Measurements from ENCODE around the gene HCFC2. TPM values are rescaled to one million over a fixed set of nuclear protein-coding genes. Genes with fewer than 3 reads are reported as not detected.

HCFC2 gene
- total and polyA plus RNA-seq, 9 of the 15 experiments (the other 6 are each of a cell fraction or from before 2014, with no cell fraction given), result 1.2 to 6.5 (median 3.8) TPM

DNA sequence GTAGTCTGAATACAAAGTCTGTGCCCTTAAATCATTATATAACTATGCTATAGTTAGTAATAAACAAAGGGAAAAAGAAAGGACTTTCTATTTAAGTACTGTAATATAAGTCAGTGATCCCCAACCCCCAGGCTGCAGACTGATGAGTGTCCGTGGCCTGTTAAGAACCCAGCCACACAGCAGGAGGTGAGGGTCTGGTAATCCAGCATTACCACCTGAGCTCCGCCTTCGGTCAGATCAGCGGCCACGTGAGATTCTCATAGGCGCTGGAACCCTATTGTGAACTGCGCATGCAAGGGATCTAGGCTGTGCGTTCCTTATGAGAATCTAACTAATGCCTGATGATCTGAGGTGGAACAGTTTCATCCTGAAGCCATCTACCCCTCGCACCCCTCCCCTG, 58.0 kb downstream of the HCFC2 start:
- H3K27me3 ChIP-seq (ENCODE audit: control insufficient read depth in 2 of 2, insufficient read depth in 2 of 2, low read length in 2 of 2), result no peaks in the 10 kb centered on the region
- no peak for FAIRE-seq
- ChIA-PET CTCF (ENCODE audit: low intra/inter-chr PET ratio) (no interaction called here), POLR2A (interaction anchor here (1.1 kb wide), 2 partner anchors 11 to 16 kb away, joined by 3 read pairs; partner anchors contain the start of gene NFYB)
- no TSS peak for BruUV-seq (replicated peaks)
- no peaks in the 10 kb centered on the region for H3K4me1 ChIP-seq (replicated peaks in 1 of 2; ENCODE audit: control insufficient read depth in 2 of 2, insufficient read depth in 2 of 2, low read length in 2 of 2)
- no peak for ATAC-seq
- 88% methylated on average over 9 of the region's 9 CpGs for WGBS (ENCODE audit: insufficient coverage, low coverage, missing lambda C conversion rate)
- no peak overlapping the region for H2AFZ ChIP-seq (ENCODE audit: low read depth, low read length)
- H4K20me1 ChIP-seq (replicated peaks; ENCODE audit: control insufficient read depth, insufficient read depth, low read length), result no peaks in the 10 kb centered on the region
- H3K79me2 ChIP-seq (ENCODE audit: control insufficient read depth, insufficient read depth, low read length), result no peaks in the 10 kb centered on the region
- H3K36me3 ChIP-seq (ENCODE audit: control insufficient read depth, insufficient read depth, low read length), result peaks cover 74% of the 10 kb centered on the region
- DNase-seq (ENCODE audit: extremely low read depth in 1 of 4, low spot score in 3 of 4), result no peak
- H3K9me1 ChIP-seq (ENCODE audit: control insufficient read depth, insufficient read depth, low read length), result no peaks in the 10 kb centered on the region
- intact Hi-C loops (cut with micrococcal nuclease), result no loop called here
- no peak overlapping the region for H3K4me3 ChIP-seq
- H3K9me3 ChIP-seq (replicated peaks; ENCODE audit: control insufficient read depth, insufficient read depth, low read depth, low read length), result no peaks in the 10 kb centered on the region
- H3K4me2 ChIP-seq (ENCODE audit: insufficient read depth, low read length), result no peak overlapping the region
- in situ Hi-C loops (cut with MboI), result no loop called here
- H3K9ac ChIP-seq (ENCODE audit: insufficient read depth in 1 of 2, low read depth in 2 of 2, low read length in 2 of 2), result peak overlapping the region in 1 of 2 experiments; percentile 50; a peak in 1 of 4 replicates
- TF ChIP-seq CEBPG (CRISPR knock-in tag; IDR thresholded peaks at IDR 0.05), result no peak
- no peak for TF ChIP-seq CEBPG (tag; conservative IDR thresholded peaks at IDR 0.05 in 1 of 2, IDR thresholded peaks at IDR 0.05 in 1 of 2)
- no peak for TF ChIP-seq ZFP30 (CRISPR knock-in tag; IDR thresholded peaks at IDR 0.05; ENCODE audit: borderline replicate concordance)
- TF ChIP-seq IRF2 (CRISPR knock-in tag; IDR thresholded peaks at IDR 0.05), result no peak
- TF ChIP-seq, protein P1, sequence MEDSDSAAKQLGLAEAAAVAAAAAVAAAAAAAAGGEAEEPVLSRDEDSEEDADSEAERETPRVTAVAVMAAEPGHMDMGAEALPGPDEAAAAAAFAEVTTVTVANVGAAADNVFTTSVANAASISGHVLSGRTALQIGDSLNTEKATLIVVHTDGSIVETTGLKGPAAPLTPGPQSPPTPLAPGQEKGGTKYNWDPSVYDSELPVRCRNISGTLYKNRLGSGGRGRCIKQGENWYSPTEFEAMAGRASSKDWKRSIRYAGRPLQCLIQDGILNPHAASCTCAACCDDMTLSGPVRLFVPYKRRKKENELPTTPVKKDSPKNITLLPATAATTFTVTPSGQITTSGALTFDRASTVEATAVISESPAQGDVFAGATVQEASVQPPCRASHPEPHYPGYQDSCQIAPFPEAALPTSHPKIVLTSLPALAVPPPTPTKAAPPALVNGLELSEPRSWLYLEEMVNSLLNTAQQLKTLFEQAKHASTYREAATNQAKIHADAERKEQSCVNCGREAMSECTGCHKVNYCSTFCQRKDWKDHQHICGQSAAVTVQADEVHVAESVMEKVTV (CRISPR knock-in tag; IDR thresholded peaks at IDR 0.05), result no peak
- TF ChIP-seq MYBL2 (IDR thresholded peaks at IDR 0.05; ENCODE audit: low read depth), result no peak
- no peak for TF ChIP-seq MYBL2 (CRISPR knock-in tag; IDR thresholded peaks at IDR 0.05; ENCODE audit: borderline replicate concordance)
- TF ChIP-seq, protein P2, sequence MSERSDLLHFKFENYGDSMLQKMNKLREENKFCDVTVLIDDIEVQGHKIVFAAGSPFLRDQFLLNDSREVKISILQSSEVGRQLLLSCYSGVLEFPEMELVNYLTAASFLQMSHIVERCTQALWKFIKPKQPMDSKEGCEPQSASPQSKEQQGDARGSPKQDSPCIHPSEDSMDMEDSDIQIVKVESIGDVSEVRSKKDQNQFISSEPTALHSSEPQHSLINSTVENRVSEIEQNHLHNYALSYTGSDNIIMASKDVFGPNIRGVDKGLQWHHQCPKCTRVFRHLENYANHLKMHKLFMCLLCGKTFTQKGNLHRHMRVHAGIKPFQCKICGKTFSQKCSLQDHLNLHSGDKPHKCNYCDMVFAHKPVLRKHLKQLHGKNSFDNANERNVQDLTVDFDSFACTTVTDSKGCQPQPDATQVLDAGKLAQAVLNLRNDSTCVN (CRISPR knock-in tag; IDR thresholded peaks at IDR 0.05), result no peak
- TF ChIP-seq POLR2AphosphoS5 (IDR thresholded peaks at IDR 0.05; ENCODE audit: control insufficient read depth, insufficient read depth, low read depth, low read length), result no peak
- no peak for TF ChIP-seq CREM (IDR thresholded peaks at IDR 0.05; ENCODE audit: low read depth)
- no peak for TF ChIP-seq MXI1 (IDR thresholded peaks at IDR 0.05; ENCODE audit: low read depth, low read length)
- no peak for TF ChIP-seq HNRNPUL1 (IDR thresholded peaks at IDR 0.05; ENCODE audit: low read length)
- TF ChIP-seq PCBP2 (IDR thresholded peaks at IDR 0.05; ENCODE audit: low read depth, low read length, poor library complexity, severe bottlenecking), result no peak
- TF ChIP-seq RFX5 (IDR thresholded peaks at IDR 0.05; ENCODE audit: low read depth, low read length), result no peak
- TF ChIP-seq SRSF3 (IDR thresholded peaks at IDR 0.05; ENCODE audit: insufficient read depth, low read length), result no peak
- TF ChIP-seq NCOR1 (IDR thresholded peaks at IDR 0.05), result no peak
- TF ChIP-seq POLR2A (conservative IDR thresholded peaks at IDR 0.05), result no peak
- TF ChIP-seq, protein P3, sequence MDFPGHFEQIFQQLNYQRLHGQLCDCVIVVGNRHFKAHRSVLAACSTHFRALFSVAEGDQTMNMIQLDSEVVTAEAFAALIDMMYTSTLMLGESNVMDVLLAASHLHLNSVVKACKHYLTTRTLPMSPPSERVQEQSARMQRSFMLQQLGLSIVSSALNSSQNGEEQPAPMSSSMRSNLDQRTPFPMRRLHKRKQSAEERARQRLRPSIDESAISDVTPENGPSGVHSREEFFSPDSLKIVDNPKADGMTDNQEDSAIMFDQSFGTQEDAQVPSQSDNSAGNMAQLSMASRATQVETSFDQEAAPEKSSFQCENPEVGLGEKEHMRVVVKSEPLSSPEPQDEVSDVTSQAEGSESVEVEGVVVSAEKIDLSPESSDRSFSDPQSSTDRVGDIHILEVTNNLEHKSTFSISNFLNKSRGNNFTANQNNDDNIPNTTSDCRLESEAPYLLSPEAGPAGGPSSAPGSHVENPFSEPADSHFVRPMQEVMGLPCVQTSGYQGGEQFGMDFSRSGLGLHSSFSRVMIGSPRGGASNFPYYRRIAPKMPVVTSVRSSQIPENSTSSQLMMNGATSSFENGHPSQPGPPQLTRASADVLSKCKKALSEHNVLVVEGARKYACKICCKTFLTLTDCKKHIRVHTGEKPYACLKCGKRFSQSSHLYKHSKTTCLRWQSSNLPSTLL (IDR thresholded peaks at IDR 0.05), result no peak
- no peak for TF ChIP-seq ARID2 (IDR thresholded peaks at IDR 0.05)
- TF ChIP-seq ZC3H8 (IDR thresholded peaks at IDR 0.05), result no peak
- TF ChIP-seq KDM2B (CRISPR knock-in tag; IDR thresholded peaks at IDR 0.05), result no peak
- no peak overlapping the region for H3K27ac ChIP-seq (ENCODE audit: extremely low read depth, low read depth, low read length)
